Measurements from ENCODE around the gene TRNT1. TPM values are rescaled to one million over a fixed set of nuclear protein-coding genes. Genes with fewer than 3 reads are reported as not detected.
A peak's percentile ranks its signal among the peaks of the same experiment; 100 is the strongest.

Gene TRNT1
- total and polyA plus RNA-seq, 2 of the 8 experiments (the other 6 are each of a cell fraction or from before 2014, with no cell fraction given) = 7.2 to 33.1 TPM

- no peaks in the 10 kb centered on the region for H4K20me1 ChIP-seq (replicated peaks in 1 of 2; ENCODE audit: control insufficient read depth in 1 of 2, insufficient read depth in 2 of 2, low read length in 2 of 2)
- H2BK15ac ChIP-seq (ENCODE audit: low read length) = no peak overlapping the region
- no peak overlapping the region for H3K14ac ChIP-seq (ENCODE audit: insufficient read length)
- no peak overlapping the region for H3K4me2 ChIP-seq (ENCODE audit: insufficient read depth in 1 of 2, low read depth in 2 of 2, low read length in 2 of 2)
- H2AK5ac ChIP-seq (ENCODE audit: low read depth, low read length) = no peak overlapping the region
- no peak overlapping the region for H2BK120ac ChIP-seq (replicated peaks; ENCODE audit: low read depth, low read length)
- H4K5ac ChIP-seq (ENCODE audit: insufficient read length, low read depth, low read length) = no peak overlapping the region
- H3K79me2 ChIP-seq (ENCODE audit: control insufficient read depth in 1 of 2, insufficient read depth in 2 of 2, low read length in 2 of 2) = no peaks in the 10 kb centered on the region
- CTCF ChIA-PET (ENCODE audit: partially characterized antibody) = interaction anchor here (0.5 to 2.3 kb wide), 3 partner anchors 9 to 141 kb away, joined by 3 to 11 read pairs (median 3); no protein-coding TSS in a partner anchor
- WGBS, 2 experiments (ENCODE audit: extremely low coverage in 1 of 2, insufficient coverage in 1 of 2, insufficient read length in 1 of 2, insufficient replicate concordance in 2 of 2, low coverage in 1 of 2, low lambda C conversion rate in 2 of 2, missing lambda C conversion rate in 1 of 2) = 78% methylated on average over 2 of the region's 2 CpGs; no CpG with 5 or more reads in 1 of the 2 experiments
- H3K23ac ChIP-seq (ENCODE audit: insufficient read length) = no peak overlapping the region
- H3K56ac ChIP-seq (replicated peaks; ENCODE audit: insufficient read length, low read depth, low read length) = no peak overlapping the region
- POLR2A ChIA-PET (ENCODE audit: partially characterized antibody) = no interaction called here
- FAIRE-seq (peak; percentile 19), DNase-seq (ENCODE audit: low read depth in 1 of 2, low spot score in 2 of 2) (no peak)
- 0 out of 7 replicates have a peak, but pooled peaks cover 0 to 3% (median 0%) of the 10 kb centered on the region in 4 experiments for H3K27me3 ChIP-seq (replicated peaks in 1 of 4; ENCODE audit: control insufficient read depth in 3 of 4, extremely low read depth in 1 of 4, insufficient read depth in 3 of 4, low read length in 3 of 4)
- no peak overlapping the region for H3K18ac ChIP-seq (ENCODE audit: extremely low read depth, low read length)
- no peaks in the 10 kb centered on the region for H3K4me1 ChIP-seq (replicated peaks in 1 of 4; ENCODE audit: control insufficient read depth in 3 of 4, insufficient read depth in 4 of 4, low read length in 3 of 4)
- H3K36me3 ChIP-seq (ENCODE audit: control insufficient read depth in 2 of 4, insufficient read depth in 4 of 4, low read length in 3 of 4) = no peaks in the 10 kb centered on the region
- no peak for TF ChIP-seq ZNF274 (IDR thresholded peaks at IDR 0.05; ENCODE audit: borderline replicate concordance, extremely low read depth, low read length)
- peak in 1 of 3 experiments; percentile 10; a peak in 1 of 4 replicates for TF ChIP-seq CTCF (IDR thresholded peaks at IDR 0.05; ENCODE audit: control extremely low read depth in 1 of 3, insufficient read depth in 1 of 3, low read depth in 1 of 3, low read length in 3 of 3)
- H2BK20ac ChIP-seq (ENCODE audit: low read length) = no peak overlapping the region
- no peaks in the 10 kb centered on the region for H3K79me1 ChIP-seq (ENCODE audit: low read depth, low read length)
- H3K9ac ChIP-seq (replicated peaks in 1 of 4; ENCODE audit: extremely low read depth in 1 of 4, low read depth in 3 of 4, low read length in 3 of 4) = no peak overlapping the region
- no peaks in the 10 kb centered on the region for H3K23me2 ChIP-seq (ENCODE audit: low read depth, low read length)
- no peak overlapping the region for H2BK5ac ChIP-seq (ENCODE audit: low read depth, low read length)
- no peaks in the 10 kb centered on the region for H3K9me3 ChIP-seq (ENCODE audit: insufficient read depth in 2 of 2, low read depth in 1 of 2, low read length in 1 of 2)
- H4K91ac ChIP-seq (replicated peaks; ENCODE audit: insufficient read length, low read length) = no peak overlapping the region
- 0 out of 2 replicates have a peak overlapping the region, but pooled peaks have one; percentile 46 for H2AFZ ChIP-seq (ENCODE audit: low read length)
- H3K4me3 ChIP-seq (ENCODE audit: extremely low read depth in 1 of 4, insufficient read depth in 2 of 4, low read depth in 3 of 4, low read length in 4 of 4) = no peak overlapping the region
- H4K8ac ChIP-seq (ENCODE audit: extremely low read depth, insufficient read depth, low read length) = no peak overlapping the region
- no peak overlapping the region for H3K4ac ChIP-seq (replicated peaks; ENCODE audit: insufficient read length, low read depth, low read length)
- no peak overlapping the region for H2BK12ac ChIP-seq (ENCODE audit: low read depth, low read length)
- H3K27ac ChIP-seq (ENCODE audit: low read depth, low read length) = no peak overlapping the region
These were observed 65.5 kb downstream of the TRNT1 start for GRCh38 chr3:3192286-3192675.
